A549 (cell line): ENCODE results near the gene TMEM235. TPM values are rescaled to one million over a fixed set of nuclear protein-coding genes. Genes with fewer than 3 reads are reported as not detected.

Source experiments
- ATAC-seq, 2 experiments: fragments of 200-7000 bp in 1 of 2; fragments of >200 bp in 1 of 2; cut with Nextera tagmentation in 1 of 2; cut with Tn5 transposase in 1 of 2; 3 replicates each; pipeline versions ENCODE4 v1.8.0 to v1.9.1; 2018 to 2020; ENCODE audit warnings: mild to moderate bottlenecking in 1 of 2, moderate library complexity in 1 of 2
- CTCF ChIA-PET: fragments of 300-600 bp; sonication (Branson Sonifier 250); formaldehyde crosslinking; extraction: SDS; loops from one replicate; lab custom pipeline; 2021; ENCODE audit warnings: antibody characterized with exemption, inconsistent platforms; lab: Yijun Ruan, JAX
- POLR2A ChIA-PET: fragments of 350-600 bp; formaldehyde crosslinking; extraction: SDS; loops from one replicate; lab custom pipeline; 2021; ENCODE audit warnings: antibody characterized with exemption, inconsistent platforms; lab: Yijun Ruan, JAX
- DNase-seq, 2 experiments: peaks; one replicate each; pipeline versions ENCODE4 v3.0.0 to v3.0.0-alpha.2; 2011 to 2016; ENCODE audit warnings: low read depth in 1 of 2, low spot score in 1 of 2
- FAIRE-seq: peaks from 2 replicates; lab custom pipeline; 2011; peaks lifted over from hg19 to GRCh38; lab: Jason Lieb, UNC
- H3K27ac ChIP-seq, 2 experiments: fragments of >200 bp; sonication (Bioruptor Twin); formaldehyde crosslinking; 3 replicates each; pipeline ENCODE4 v1.5.1; 2016 to 2017
- H3K4me1 ChIP-seq: fragments of >200 bp; sonication (Bioruptor Twin); formaldehyde crosslinking; 3 replicates; pipeline ENCODE4 v1.6.1; 2016
- H3K4me2 ChIP-seq: fragments of >200 bp; sonication (Bioruptor Twin); formaldehyde crosslinking; 3 replicates; pipeline ENCODE4 v1.6.1; 2016
- H3K4me3 ChIP-seq: fragments of >200 bp; sonication (Bioruptor Twin); formaldehyde crosslinking; 3 replicates; pipeline ENCODE4 v1.5.1; 2016
- H3K9me3 ChIP-seq: fragments of >200 bp; sonication (Bioruptor Twin); formaldehyde crosslinking; 3 replicates; pipeline ENCODE4 v1.6.1; 2016
- CTCF ChIP-seq: fragments of >200 bp; sonication (Bioruptor Twin); formaldehyde crosslinking; IDR thresholded peaks from 3 replicates; pipeline ENCODE4 v1.5.1; 2016
- ELK1 ChIP-seq: fragments of 150-350 bp; IDR thresholded peaks from 2 replicates; pipeline ENCODE4 v1.6.1; 2014; ENCODE audit warnings: low read depth, mild to moderate bottlenecking, low read length
- GATA3 ChIP-seq: IDR thresholded peaks from 2 replicates; pipeline ENCODE4 v1.6.1; 2012; ENCODE audit warnings: borderline replicate concordance
- HEYL ChIP-seq: fragments of 250-450 bp; sonication (Bioruptor Pico); IDR thresholded peaks from 2 replicates; pipeline ENCODE4 v1.8.0; 2021; ENCODE audit warnings: mild to moderate bottlenecking, moderate library complexity
- KDM1A ChIP-seq: fragments of 200-600 bp; sonication (generic); IDR thresholded peaks from 2 replicates; pipeline ENCODE4 v1.6.1; 2016; ENCODE audit warnings: low read depth, mild to moderate bottlenecking
- MAX ChIP-seq: IDR thresholded peaks from 2 replicates; pipeline ENCODE4 v1.6.1; 2012
- NR3C1 ChIP-seq: fragments of >200 bp; sonication (Bioruptor Twin); formaldehyde crosslinking; IDR thresholded peaks from 3 replicates; pipeline ENCODE4 v1.6.1; 2017
- PBX3 ChIP-seq: IDR thresholded peaks from 2 replicates; pipeline ENCODE4 v1.6.1; 2012
- PHF8 ChIP-seq: fragments of 200-600 bp; sonication (generic); IDR thresholded peaks from 2 replicates; pipeline ENCODE4 v1.6.1; 2016; ENCODE audit warnings: low read depth, mild to moderate bottlenecking, antibody characterized with exemption, moderate library complexity, borderline replicate concordance
- REST ChIP-seq: fragments of 200-600 bp; sonication (generic); IDR thresholded peaks from 2 replicates; pipeline ENCODE4 v1.6.1; 2016; ENCODE audit warnings: antibody characterized with exemption, mild to moderate bottlenecking, moderate library complexity
- SREBF2 ChIP-seq: fragments of 450-650 bp; IDR thresholded peaks from 2 replicates; pipeline ENCODE4 v1.6.1; 2014; ENCODE audit warnings: mild to moderate bottlenecking, moderate library complexity
- TP53 ChIP-seq: fragments of 250-450 bp; sonication (Bioruptor Pico); IDR thresholded peaks from 2 replicates; pipeline ENCODE4 v1.5.0; 2021; ENCODE audit warnings: mild to moderate bottlenecking, moderate library complexity
- ZC3H11A ChIP-seq: fragments of 450-650 bp; IDR thresholded peaks from 2 replicates; pipeline ENCODE4 v1.6.1; 2014; ENCODE audit warnings: antibody characterized with exemption, mild to moderate bottlenecking
- WGBS: methylation state at CpG from one replicate; pipeline ENCODE4 v1.1.6; 2017; ENCODE audit errors: missing lambda C conversion rate; 5-methylcytosine and 5-hydroxymethylcytosine counted together
- polyA plus RNA-seq, 4 experiments: library from polyadenylated mRNA; depleted of rRNA in 3 of 4; stranded (reverse); fragments of >200 nt; fragmentation: RNase III in 1 of 4; extraction: RNeasy Plus Mini Kit Qiagen cat#74134 plus additional on column Dnase treatment in 1 of 4; gene quantifications; 2 replicates in 3 of 4; 3 replicates in 1 of 4; pipeline ENCODE4 v1.2.3, GENCODE V29; 2011 to 2017

TMEM235 gene
- polyA plus RNA-seq, 2 of the 4 experiments (the other 2 are of a cell fraction), result not detected

- POLR2A ChIA-PET, result no interaction called here
Observed at GRCh38 chr17:78227455-78227916, 3.9 kb upstream of the TMEM235 start.

GRCh38 chr17:78228176-78228575 is 3.3 kb upstream of the TMEM235 start:
- TF ChIP-seq KDM1A, result no peak
- TF ChIP-seq TP53 (CRISPR knock-in tag), result no peak
- TF ChIP-seq PBX3, result no peak
- no peak for TF ChIP-seq ELK1
- TF ChIP-seq NR3C1, result no peak
- no peak for TF ChIP-seq REST
- no peak for TF ChIP-seq SREBF2
- no peak overlapping the region for H3K4me2 ChIP-seq
- no peaks in the 10 kb centered on the region; the same call in 2 of the 3 replicates for H3K4me1 ChIP-seq
- ChIA-PET POLR2A (no interaction called here), CTCF (interaction anchor here (0.6 to 17.1 kb wide), 4 partner anchors 10 to 168 kb away, joined by 3 to 150 read pairs (median 6); partner anchors contain the start of gene TK1)
- H3K4me3 ChIP-seq, result no peak overlapping the region
- no peak for FAIRE-seq
- no peak for ATAC-seq
- DNase-seq, result no peak
- 74% methylated on average over 4 of the region's 4 CpGs for WGBS
- H3K27ac ChIP-seq, result no peak overlapping the region
- no peaks in the 10 kb centered on the region for H3K9me3 ChIP-seq

More at GRCh38 chr17:78227455-78227916, 3.9 kb upstream of the TMEM235 start:
- Histone ChIP-seq H3K4me1 (no peaks in the 10 kb centered on the region; the same call in 2 of the 3 replicates), H3K4me3 (no peak overlapping the region), H3K9me3 (no peaks in the 10 kb centered on the region), H3K4me2 (no peak overlapping the region), H3K27ac (no peak overlapping the region)
- CTCF ChIA-PET, result interaction anchor here (1.1 to 17.1 kb wide), 5 partner anchors 11 to 143 kb away, joined by 3 to 150 read pairs (median 5); partner anchors contain the start of gene TK1
- TF ChIP-seq PHF8 (no peak), MAX (no peak), ZC3H11A (no peak), CTCF (no peak), HEYL (CRISPR knock-in tag) (no peak), GATA3 (no peak), TP53 (CRISPR knock-in tag) (no peak)
- DNase-seq (no peak), ATAC-seq (no peak), FAIRE-seq (no peak)
- 69% methylated on average over 10 of the region's 10 CpGs for WGBS
